GM18505 (cell line): ENCODE measurements around the gene SEMA4D.
"Not testable (repeated sequence)": the region's sequence is repeated elsewhere in the genome, so short reads cannot be mapped to it uniquely, and the experiment has no call there.

Source experiments
- ATAC-seq: cut with Tn5 transposase; IDR thresholded peaks from one replicate; pipeline ENCODE4 v1.9.1; 2021; ENCODE audit not compliant: unreplicated experiment
- POLR2A ChIP-seq: IDR thresholded peaks from 4 replicates; pipeline ENCODE4 v1.6.1; 2011; ENCODE audit warnings: borderline replicate concordance; ENCODE audit not compliant: insufficient read depth, insufficient read length; ENCODE audit errors: extremely low read depth

Gene SEMA4D

GRCh38 chr9:89477384-89477783, 20.5 kb downstream of the SEMA4D start:
- no peak for ATAC-seq
- TF ChIP-seq POLR2A, result no peak

GRCh38 chr9:89476546-89476945, 21.4 kb downstream of the SEMA4D start:
- no peak for TF ChIP-seq POLR2A
- ATAC-seq, result no peak

DNA sequence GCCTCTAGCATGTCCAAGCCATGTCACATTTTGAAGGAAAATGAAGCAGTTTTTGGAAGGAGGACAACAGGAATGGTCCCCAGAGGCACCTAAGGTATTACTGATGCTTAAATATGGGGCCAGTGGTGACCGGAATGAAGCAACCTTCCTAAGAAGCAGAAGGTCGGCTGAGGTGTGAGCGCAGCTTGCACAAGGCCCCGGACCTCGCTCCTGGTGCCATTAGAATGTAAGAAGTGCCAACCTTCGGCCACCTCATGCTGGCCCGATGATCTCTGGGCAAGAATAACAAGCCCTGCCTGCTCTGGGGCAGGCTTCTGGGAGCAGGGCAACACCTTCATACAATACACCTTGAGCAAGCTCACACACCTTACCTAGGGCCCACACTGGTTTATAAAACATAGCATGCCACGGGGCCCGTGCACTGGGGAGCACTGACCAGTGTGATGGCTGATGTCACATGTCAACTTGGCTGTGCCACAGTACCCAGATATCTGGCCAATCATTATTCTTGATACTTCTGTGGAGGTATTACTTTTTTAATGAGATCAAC, 21.9 kb downstream of the SEMA4D start:
- ATAC-seq, result no peak
- TF ChIP-seq POLR2A, result no peak

DNA sequence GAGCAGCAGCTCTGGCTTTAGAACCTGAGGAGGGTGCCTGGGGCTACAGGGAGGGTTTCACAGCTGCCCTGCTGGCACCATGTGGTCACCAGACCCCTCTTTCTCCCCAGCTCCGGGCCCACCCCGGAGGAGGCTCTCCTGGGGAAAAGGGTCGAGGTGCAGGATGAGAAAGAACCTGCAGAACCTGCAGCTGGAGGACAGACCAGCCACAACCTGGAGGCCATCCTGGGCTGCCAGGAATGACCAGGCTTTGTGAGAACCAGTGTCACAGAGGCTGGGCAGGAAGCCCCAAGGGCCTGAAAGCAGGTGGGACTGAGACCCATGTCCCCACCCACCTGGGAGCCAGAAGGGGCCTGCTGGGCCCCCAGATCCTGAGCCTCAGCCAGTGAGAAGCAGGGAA, 23.0 kb downstream of the SEMA4D start:
- no peak for TF ChIP-seq POLR2A
- no peak for ATAC-seq

- ATAC-seq, result no peak
- no peak for TF ChIP-seq POLR2A
These were observed 24.0 kb downstream of the SEMA4D start for GRCh38 chr9:89473762-89474469.

DNA sequence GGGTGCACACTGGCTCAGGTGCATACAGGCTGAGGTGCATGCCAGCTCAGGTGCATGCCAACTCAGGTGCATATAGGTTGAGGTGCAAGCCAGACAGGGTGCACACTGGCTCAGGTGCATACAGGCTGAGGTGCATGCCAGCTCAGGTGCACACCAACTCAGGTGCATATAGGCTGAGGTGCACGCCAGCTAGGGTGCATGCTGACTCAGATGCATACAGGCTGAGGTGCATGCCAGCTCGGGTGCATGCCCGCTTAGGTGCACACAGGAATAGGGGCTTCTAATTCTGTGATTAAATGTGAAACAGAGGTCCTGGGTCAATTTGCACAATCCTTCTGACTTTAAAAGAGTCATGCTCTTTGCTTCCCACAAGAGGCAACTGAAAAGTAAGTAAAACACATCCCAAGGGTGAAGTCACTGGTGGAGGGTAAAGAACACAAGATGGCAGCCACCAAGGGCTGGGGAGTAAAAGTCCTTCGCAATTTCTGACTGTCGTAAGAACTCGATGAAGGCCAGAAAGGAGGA, 26.1 kb downstream of the SEMA4D start:
- not testable (repeated sequence) for ATAC-seq

- TF ChIP-seq POLR2A, result no peak
- ATAC-seq, result no peak
These were observed 26.5 kb downstream of the SEMA4D start for GRCh38 chr9:89471390-89471789.

DNA sequence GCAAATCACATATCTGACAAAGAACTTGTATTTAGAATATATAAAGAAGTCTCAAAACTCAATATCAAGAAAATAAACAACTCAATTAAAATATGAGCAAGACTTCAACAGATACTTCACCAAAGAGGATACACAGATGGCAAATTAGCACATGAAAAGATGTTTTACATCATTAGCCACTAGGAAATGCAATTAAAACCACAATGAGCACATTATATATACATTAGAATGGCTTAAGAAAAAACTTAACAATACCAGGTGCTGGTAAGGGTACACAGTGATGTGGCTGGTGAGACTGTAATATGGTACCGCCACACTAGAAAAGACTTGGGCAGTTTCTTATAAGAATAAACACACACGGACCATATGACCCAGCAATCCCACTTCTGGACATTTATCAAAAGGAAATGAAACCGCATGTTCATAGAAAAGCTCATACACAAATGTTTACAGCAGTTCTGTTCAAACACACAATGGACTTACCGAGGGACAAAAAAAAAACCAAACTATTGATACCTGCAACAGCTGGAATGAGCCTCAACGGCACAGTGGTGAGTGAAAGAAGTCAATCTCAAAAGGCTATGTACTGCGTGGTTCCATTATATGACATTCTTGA, 27.6 kb downstream of the SEMA4D start:
- no peak for TF ChIP-seq POLR2A
- ATAC-seq, result no peak

GRCh38 chr9:89469003-89469402, 28.9 kb downstream of the SEMA4D start:
- TF ChIP-seq POLR2A, result no peak
- no peak for ATAC-seq

DNA sequence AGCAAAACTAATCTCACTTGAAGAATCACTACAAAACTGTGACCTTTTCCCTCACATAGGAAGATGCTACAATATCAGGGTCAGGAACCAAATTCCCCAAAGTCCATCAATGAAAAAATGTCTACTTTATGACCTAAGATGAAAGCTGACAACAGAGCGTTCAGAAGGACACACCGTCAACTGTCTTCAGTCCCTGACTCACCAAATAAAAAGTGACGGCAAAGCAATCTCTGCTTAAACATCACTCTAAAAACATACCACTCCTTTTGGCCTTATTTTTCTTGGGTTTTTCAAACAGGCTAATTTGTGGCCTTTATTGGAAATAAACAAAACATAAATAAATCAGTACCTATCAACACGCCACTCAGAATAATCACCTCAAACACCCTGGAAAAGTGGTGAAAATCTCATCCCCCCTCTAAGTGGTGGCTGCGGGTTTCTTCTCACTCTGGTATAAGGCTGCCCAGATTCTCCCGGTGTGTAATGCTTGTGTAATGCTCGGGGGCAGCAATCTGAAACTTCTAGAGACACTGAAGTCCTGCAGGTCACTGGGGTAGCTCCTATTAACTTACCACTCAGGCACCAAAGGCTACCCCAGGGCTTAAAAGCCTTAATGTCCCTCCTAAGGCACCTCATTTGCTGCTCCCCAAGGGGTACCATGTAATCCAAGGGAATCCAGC, 29.5 kb downstream of the SEMA4D start:
- TF ChIP-seq POLR2A, result no peak
- no peak for ATAC-seq

GRCh38 chr9:89467278-89467625, 30.7 kb downstream of the SEMA4D start:
- ATAC-seq, result no peak
- TF ChIP-seq POLR2A, result no peak

- TF ChIP-seq POLR2A, result peak; percentile 24
- peak; percentile 42 for ATAC-seq
These were observed 31.2 kb downstream of the SEMA4D start for GRCh38 chr9:89466451-89467277.

- ATAC-seq, result no peak
- no peak for TF ChIP-seq POLR2A
These were observed 32.1 kb downstream of the SEMA4D start for GRCh38 chr9:89465726-89466308.
